Measurements from ENCODE around the gene MAP4K4. TPM values are rescaled to one million over a fixed set of nuclear protein-coding genes. Genes with fewer than 3 reads are reported as not detected.
"Not testable (repeated sequence)": the region's sequence is repeated elsewhere in the genome, so short reads cannot be mapped to it uniquely, and the experiment has no call there.

Gene MAP4K4
- total RNA-seq, 2 donors from 2014 or later: 26.8 to 30.7 TPM

DNA sequence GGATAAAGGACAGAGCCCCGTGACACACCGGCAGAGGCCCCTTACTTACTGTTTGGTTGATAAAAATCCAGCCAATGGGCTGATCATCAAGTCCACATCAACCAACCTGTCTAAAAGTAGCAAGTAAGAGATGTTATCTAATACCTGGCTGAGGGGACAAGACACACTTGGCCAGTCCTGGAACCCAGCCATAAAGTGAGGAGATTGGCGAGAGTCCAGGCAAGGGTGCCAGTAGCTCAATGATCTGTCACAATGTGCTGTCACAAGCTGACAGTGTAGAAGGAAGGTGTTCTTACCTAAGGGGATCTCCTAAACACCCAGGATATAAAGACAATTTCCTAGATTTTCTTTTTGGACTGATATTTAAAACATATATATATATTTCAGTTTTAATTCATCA, 232.5 kb downstream of the MAP4K4 start:
- H3K9ac ChIP-seq (ENCODE audit: low read depth in 2 of 2, low read length in 2 of 2): no peak overlapping the region
- intact Hi-C loops (cut with DNase I): no loop called here
- no peak overlapping the region for H3K4me3 ChIP-seq

DNA sequence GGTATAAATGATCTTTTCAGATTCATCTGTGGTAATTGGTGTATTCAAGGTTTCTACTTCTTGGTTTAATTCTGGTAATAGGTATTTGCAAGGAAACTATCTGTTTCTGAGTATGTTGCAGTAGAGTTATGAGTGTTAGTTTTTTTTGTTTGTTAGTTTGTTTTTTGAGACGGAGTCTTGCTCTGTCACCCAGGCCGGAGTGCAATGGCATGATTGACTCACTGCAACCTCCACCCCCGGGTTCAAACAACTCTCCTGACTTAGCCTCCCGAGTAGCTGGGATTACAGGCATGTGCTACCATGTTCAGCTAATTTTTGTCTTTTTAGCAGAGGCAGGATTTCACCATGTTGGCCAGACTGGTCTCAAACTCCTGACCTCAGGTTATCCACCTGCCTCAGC, 233.3 kb downstream of the MAP4K4 start:
- Histone ChIP-seq H3K9ac (ENCODE audit: low read depth in 2 of 2, low read length in 2 of 2) (no peak overlapping the region), H3K27ac (no peak overlapping the region), H3K36me3 (no peaks in the 10 kb centered on the region), H3K4me3 (no peak overlapping the region), H3K4me1 (no peaks in the 10 kb centered on the region), H3K27me3 (no peaks in the 10 kb centered on the region), H3K9me3 (no peaks in the 10 kb centered on the region)
- TF ChIP-seq, protein P1, sequence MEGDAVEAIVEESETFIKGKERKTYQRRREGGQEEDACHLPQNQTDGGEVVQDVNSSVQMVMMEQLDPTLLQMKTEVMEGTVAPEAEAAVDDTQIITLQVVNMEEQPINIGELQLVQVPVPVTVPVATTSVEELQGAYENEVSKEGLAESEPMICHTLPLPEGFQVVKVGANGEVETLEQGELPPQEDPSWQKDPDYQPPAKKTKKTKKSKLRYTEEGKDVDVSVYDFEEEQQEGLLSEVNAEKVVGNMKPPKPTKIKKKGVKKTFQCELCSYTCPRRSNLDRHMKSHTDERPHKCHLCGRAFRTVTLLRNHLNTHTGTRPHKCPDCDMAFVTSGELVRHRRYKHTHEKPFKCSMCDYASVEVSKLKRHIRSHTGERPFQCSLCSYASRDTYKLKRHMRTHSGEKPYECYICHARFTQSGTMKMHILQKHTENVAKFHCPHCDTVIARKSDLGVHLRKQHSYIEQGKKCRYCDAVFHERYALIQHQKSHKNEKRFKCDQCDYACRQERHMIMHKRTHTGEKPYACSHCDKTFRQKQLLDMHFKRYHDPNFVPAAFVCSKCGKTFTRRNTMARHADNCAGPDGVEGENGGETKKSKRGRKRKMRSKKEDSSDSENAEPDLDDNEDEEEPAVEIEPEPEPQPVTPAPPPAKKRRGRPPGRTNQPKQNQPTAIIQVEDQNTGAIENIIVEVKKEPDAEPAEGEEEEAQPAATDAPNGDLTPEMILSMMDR (IDR thresholded peaks at IDR 0.05): no peak
- intact Hi-C loops (cut with DNase I): no loop called here
- no peak for DNase-seq

More for the DNA sequence above, 232.5 kb downstream of the MAP4K4 start:
- Histone ChIP-seq H3K9me3 (no peaks in the 10 kb centered on the region), H3K27ac (no peak overlapping the region), H3K4me1 (no peaks in the 10 kb centered on the region), H3K27me3 (no peaks in the 10 kb centered on the region), H3K36me3 (no peaks in the 10 kb centered on the region)
- TF ChIP-seq, protein P1 (IDR thresholded peaks at IDR 0.05): no peak
- no peak for DNase-seq

DNA sequence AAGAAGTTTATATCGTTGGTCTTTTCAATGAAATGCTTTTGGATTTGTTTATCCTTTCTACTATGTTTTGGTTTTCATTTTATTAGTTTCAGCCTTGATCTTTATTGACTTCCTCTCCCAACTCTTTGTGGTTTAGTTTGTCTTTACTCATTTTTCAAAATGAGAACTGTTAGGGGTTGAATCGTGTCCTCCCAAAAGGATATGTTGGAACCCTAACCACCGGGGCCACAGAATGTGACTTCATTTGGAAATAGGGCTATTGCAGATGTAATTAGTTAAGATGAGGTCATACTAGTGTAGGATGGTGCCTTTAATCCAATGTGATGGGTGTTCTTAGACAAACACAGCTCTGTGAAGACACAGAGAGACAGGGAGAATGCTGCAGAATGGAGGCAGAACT, 233.9 kb downstream of the MAP4K4 start:
- TF ChIP-seq, protein P1 (IDR thresholded peaks at IDR 0.05): no peak
- H3K36me3 ChIP-seq: no peaks in the 10 kb centered on the region
- no peak overlapping the region for H3K4me3 ChIP-seq
- H3K27ac ChIP-seq: no peak overlapping the region
- no peaks in the 10 kb centered on the region for H3K27me3 ChIP-seq
- H3K9me3 ChIP-seq: no peaks in the 10 kb centered on the region
- no peak overlapping the region for H3K9ac ChIP-seq (ENCODE audit: low read depth in 2 of 2, low read length in 2 of 2)
- no peak for DNase-seq
- no peaks in the 10 kb centered on the region for H3K4me1 ChIP-seq
- intact Hi-C loops (cut with DNase I): no loop called here

DNA sequence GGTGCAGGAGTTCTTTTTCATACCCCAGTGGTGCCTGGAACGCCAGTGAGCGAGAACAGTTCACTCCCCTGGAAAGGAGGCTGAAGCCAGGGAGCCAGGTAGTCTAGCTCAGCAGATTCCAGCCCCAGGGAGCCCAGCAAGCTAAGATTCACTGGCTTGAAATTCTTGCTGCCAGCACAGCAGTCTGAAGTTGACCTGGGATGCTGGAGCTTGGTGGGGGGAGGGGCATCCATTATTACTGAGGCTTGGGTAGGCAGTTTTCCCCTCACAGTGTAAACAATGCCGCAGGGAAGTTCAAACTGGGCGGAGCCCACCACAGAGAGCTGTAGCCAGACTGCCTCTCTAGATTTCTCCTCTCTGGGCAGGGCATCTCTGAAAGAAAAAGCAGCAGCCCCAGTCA, 238.3 kb downstream of the MAP4K4 start:
- H3K36me3 ChIP-seq; H3K27ac ChIP-seq; H3K4me3 ChIP-seq; H3K4me1 ChIP-seq; H3K9me3 ChIP-seq; H3K27me3 ChIP-seq; intact Hi-C loops (cut with DNase I); H3K9ac ChIP-seq (ENCODE audit: low read depth in 2 of 2, low read length in 2 of 2); DNase-seq: not testable (repeated sequence)

DNA sequence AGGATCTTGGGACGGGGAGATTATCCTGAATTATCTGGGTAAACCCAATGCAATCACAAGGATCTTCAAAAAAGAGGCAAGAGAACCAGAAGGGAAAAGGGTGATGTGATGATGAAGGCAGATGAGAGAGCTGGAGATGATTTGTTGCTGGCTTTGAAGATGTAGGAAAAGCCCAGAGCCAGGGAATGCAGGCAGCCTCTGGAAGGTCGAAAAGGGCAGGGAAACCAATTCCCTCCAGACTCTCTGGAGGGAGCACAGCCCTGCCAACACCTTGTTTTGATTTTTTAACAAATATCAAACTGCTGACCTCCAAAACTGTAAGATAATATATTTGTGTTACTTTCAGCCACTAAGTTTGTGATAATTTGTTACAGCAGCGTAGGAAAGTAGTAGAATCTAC, 245.3 kb downstream of the MAP4K4 start:
- DNase-seq: no peak
- H3K27me3 ChIP-seq: no peaks in the 10 kb centered on the region
- intact Hi-C loops (cut with DNase I): no loop called here
- H3K4me3 ChIP-seq: no peak overlapping the region
- H3K9ac ChIP-seq (ENCODE audit: low read depth in 2 of 2, low read length in 2 of 2): no peak overlapping the region
- H3K36me3 ChIP-seq: no peaks in the 10 kb centered on the region
- TF ChIP-seq, protein P1 (IDR thresholded peaks at IDR 0.05): no peak
- H3K4me1 ChIP-seq: no peaks in the 10 kb centered on the region
- H3K9me3 ChIP-seq: no peaks in the 10 kb centered on the region
- H3K27ac ChIP-seq: no peak overlapping the region

Other genes starting within 250 kb of the MAP4K4 start
- not detected for gene RFX8, start 222.6 kb upstream of the MAP4K4 start, total RNA-seq